Measurements from ENCODE around the gene CLEC10A. TPM values are rescaled to one million over a fixed set of nuclear protein-coding genes. Genes with fewer than 3 reads are reported as not detected.
"Not testable (repeated sequence)": the region's sequence is repeated elsewhere in the genome, so short reads cannot be mapped to it uniquely, and the experiment has no call there.

CLEC10A gene
- total RNA-seq, 1 experiment from 2014 or later, result not detected

DNA sequence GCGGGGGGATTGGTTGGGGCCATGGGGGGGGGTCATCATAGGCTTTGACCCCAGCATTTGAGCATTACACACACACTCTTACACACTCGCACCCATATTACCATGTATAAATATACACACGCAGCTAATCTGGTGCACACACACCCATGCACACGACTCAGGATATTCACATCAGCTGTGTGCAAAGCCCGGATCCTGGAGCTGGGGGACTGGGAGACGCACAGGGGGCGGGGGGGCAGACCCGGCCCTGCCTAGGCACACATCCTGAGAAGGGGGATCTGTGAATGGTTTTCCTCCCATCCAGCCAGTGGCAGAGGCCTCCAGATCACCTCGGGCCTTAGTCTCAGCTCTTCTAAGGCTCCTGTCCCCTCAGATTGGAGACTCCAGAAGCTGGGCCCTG lies 28.9 kb upstream of the CLEC10A start:
- no peak for DNase-seq (ENCODE audit: low spot score)

DNA sequence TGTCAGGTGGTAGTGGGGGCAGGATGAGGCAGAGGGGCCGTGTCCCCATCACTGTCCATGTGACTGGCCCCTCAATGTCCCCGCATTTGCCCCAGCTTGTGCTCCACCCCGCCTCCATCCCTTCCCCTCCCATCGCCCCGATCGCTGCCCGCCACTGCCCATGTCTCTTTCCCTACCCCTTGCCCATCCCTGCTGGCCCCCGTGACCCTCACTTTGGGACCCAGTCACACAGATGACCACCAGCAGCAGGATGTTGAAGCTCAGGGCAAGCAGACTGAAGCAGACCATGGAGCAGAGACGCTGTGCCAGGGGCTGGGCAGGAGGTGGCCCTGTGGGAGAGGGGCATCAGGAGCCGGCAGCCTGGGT lies 28.5 kb upstream of the CLEC10A start:
- DNase-seq (ENCODE audit: low spot score), result no peak

DNA sequence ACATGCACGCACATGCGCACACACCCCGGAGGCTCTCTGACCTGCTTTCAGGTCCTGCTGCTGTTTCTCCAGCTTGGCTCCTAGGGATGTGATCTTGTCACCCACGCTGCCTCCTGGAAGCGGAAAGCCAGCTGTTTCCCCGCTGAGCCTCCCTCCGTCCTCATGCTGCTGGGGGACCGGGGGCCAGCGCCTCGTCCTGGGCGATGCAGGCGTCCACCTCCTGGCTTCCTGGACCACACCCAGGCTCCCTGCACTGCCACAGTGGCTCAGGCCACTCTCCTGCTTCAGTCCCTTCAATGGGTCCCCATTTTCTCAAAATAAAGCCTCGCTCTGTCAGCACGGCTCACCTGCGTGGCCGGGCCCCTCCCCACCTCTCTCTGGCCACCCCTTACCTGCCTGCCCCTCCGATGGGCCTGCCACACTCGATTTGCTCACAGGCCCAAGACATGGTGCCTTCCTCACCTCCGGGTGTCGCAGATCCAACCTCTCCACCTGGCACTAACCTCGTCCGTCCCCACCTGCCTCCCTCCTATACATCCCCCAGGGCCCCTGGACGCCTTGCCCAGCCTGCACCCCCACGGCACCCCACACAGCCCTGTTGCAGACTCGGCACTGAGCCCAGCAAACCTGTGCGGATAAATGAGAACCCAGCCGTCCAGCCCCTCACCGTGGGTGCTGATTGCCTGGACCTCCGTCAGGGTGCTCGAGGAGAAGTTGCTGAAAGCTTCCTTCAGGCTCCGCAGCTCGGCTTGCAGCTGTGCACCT lies 27.9 kb upstream of the CLEC10A start:
- no peak for DNase-seq (ENCODE audit: low spot score)

DNA sequence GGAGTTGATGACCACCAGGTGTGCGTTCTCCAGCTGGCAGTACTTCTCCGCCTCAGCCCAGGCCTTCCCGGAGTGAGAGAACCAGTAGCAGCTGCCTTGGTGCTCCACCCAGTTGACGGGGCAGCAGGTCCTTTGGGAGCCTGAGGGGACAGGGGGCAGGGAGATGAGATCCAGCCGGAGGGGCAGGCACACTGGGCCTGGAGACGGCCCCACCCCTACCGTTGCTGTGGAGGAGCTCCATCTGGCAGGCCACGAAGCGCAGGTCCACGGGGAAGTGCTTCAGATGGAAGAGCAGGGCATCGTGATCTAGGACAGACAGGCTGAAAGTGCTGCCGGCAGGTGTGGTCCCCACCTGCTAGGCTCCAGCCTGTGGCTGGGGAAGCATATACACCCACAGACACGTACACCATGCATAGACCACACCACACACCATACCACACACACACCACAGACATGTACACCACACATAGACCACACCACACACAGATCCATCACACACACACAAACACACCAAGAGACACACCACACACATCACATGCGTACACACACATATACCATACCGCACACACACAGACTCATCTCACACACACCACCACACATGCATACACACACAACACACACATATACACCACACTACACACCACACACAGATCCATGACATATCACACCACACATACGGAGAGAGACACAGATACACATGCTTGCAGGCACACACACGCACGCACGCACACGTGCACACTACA lies 27.1 kb upstream of the CLEC10A start:
- no peak for DNase-seq (ENCODE audit: low spot score)

DNA sequence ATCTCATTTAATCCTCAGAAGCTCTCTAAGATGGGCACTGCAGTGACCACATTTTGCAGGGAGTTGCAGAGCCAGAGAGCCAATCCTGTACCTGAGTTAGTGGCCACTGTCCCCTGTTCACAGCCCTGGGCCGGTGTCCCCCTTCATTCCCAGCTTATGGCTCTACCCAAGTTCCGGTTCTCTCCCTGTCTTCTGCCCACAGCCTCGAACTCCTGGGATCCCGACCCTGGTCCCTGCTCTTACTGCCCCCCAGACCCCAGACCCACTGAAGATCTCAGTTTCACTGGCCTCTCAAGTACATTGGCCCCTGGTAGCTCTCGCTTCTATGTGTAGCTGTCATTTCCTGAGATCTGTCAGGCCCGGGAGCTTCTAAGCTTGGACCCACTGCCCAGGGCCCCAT lies 22.4 kb upstream of the CLEC10A start:
- no peak for DNase-seq (ENCODE audit: low spot score)

DNA sequence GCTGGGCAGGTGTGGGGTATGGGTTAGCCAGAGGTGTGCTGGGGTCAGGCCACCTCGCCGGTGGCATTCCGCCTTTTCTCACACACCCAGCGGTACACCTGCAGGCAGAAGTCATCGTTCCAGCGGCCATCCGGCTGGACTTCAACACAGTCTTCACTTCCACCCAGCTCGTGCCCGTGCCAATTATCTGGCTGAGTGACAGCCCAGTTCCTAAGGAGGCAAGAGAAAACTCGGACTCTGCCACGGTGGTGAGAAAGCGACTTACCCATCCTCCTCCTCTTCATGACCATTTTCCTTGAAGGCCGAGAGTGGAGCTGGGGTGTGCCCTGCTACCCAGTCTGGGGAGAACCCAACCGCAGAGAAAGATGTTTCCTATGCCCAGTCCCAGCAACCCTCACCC lies 21.5 kb upstream of the CLEC10A start:
- no peak for DNase-seq (ENCODE audit: low spot score)

DNA sequence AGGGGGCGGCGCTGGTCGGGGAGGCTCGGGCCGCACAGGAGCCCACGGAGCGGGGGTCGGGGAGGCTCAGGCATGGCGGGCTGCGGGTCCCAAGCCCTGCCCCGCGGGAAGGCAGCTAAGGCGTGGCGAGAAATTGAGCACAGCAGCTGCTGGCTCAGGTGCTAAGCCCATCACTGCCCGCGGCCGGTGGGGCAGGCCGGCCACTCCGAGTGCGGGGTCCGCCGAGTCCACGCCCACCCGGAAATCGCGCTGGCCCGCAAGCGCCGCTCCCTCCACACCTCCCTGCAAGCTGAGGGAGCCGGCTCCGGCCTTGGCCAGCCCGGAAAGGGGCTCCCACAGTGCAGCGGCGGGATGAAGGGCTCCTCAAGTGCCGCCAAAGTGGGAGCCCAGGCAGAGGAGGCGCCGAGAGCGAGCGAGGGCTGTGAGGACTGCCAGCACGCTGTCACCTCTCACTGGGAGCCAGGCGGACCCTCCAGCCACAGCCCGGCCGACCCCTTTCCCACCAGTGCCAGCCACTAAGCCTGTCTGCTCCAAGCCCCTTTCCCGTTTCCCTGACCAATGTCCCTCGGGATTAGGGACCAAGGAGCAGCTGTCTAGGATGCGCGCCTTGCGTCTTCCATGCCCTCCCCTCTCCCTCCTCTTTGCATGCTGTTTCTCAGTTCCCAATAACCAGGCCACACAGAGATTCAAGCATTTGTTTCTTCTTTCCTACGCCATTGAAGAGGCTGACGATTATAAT lies 20.8 kb upstream of the CLEC10A start:
- DNase-seq (ENCODE audit: low spot score), result not testable (repeated sequence)

DNA sequence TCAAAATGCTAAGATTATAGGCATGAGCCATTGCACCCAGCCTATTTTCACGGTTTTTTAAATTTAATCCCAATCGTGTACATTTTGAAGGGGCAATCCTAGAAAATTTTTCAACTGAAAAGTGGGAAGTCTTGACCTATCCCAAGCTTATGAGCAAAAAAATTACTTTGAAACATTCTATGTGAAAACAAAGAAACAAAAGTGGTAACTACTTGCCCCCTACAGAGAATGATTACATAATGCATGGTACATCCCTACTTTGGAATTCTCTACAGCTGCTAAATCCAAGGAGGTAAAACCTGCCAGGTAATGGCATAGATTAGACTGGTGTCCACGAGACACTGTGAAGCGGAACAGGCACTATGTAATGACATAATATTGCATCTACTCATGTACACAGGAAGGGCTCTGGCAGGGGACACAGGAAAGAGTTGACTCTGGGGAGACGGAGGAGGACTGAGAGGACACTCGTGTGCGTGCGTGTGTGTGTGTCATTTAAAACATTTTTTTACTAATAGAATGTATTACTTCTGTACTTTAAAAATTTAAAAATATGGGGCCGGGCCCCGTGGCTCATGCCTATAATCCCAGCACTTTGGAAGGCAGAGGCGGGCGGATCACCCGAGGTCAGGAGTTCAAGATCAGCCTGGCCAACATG lies 18.9 kb upstream of the CLEC10A start:
- DNase-seq (ENCODE audit: low spot score), result no peak

DNA sequence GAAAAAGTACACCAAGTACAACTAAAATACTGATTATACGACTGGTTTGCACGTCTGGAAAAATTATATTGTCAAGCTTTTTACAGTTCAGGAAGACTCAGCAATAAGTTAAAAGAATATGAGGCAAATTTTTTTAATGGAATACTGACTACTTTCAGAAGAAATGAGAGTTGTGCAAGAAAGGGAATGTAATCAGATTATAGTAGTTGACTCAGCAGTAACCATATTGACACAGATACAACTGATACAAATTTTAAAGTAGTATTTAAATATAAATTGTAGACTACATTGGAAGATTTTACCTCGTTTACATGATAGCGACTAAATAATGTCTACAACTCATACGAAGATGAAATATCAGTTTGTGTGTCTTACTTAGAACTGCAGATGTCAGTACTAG lies 17.9 kb upstream of the CLEC10A start:
- no peak for DNase-seq (ENCODE audit: low spot score)

DNA sequence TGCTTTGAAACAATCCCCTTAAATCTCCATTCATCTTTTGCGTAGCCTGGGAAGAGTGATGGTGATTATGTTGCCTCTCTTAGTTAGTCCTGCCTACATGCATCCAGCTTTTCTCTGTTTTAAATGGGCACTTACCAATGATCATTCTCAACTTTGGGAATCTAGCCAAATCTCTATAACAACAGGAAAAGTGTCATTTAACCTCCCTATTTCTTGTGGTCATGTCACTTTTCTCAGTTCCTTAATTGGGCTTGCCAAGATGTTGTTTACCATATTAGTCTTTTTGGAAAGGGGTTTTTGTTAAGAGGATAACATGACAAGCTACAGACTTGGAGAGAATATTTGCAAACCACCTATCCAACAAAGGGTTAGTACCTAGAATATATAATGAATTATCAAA lies 15.6 kb upstream of the CLEC10A start:
- DNase-seq (ENCODE audit: low spot score), result no peak

DNA sequence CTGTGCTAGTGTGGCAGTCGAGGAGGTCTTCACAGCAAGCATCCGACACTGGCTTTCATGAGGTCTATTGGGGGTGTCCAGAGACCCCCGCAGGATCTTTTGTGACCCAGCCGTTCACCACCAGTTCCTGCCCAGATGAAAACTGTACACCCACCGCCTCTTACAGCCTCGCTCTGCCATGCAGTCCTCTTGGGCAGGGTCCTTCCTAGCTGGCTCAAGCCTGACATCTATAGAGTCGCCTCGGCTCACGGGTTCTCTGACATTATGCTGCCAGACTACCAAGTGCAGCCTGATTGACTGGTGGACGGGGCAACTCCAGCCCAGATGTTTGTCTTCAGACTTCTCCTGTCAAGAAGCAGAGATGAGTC lies 14.6 kb upstream of the CLEC10A start:
- DNase-seq (ENCODE audit: low spot score), result no peak

DNA sequence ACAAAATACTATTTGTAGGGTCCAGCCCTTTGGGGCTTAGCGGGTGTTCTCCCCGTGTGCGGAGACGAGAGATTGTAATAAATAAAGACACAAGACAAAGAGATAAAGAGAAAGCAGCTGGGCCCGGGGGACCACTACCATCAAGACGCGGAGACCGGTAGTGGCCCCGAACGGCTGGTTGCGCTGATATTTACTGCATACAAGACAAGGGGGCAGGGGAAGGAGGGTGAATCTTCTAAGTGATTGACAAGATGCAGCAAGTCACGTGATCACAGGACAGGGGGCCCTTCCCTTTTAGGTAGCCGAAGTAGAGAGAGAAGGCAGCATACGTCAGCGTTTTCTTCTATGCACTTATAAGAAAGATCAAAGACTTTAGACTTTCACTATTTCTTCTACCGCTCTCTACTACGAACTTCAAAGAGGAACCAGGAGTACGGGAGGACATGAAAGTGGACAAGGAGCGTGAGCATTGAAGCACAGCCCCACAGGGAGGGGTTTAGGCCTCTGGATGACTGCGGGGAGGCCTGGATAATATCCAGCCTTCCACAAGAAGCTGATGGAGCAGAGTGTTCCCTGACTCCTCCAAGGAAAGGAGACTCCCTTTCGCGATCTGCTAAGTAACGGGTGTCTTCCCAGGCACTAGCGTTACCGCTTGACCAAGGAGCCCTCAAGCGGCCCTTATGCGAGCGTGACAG lies 11.4 kb upstream of the CLEC10A start:
- not testable (repeated sequence) for DNase-seq (ENCODE audit: low spot score)

DNA sequence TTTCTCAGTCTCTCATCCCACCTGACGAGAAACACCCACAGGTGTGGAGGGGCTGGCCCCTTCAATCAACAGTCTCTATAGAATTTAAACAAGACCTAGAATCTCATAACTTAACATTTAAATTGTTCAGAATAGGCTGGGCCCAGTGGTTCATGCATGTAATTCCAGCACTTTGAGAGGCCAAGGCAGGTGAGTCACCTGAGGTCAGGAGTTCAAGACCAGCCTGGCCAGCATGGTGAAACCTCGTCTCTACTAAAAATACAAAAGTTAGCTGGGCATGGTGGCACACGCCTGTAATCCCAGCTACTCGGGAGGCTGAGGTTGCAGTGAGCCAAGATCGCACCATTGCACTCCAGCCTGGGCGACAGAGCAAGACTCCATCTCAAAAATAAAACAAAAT lies 9.5 kb upstream of the CLEC10A start:
- not testable (repeated sequence) for DNase-seq (ENCODE audit: low spot score)

DNA sequence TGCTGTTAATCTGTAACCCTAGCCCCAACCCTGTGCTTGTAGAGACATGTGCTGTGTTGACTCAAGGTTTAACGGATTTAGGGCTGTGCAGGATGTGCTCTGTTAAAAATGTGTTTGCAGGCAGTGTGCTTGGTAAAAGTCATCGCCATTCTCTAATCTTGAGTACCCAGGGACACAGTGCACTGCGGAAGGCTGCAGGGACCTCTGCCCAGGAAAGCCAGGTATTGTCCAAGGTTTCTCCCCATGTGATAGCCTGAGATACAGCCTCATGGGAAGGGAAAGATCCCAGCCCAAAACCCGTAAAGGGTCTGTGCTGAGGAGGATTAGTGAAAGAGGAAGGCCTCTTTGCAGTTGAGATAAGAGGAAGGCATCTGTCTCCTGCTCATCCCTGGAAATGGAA lies 8.4 kb upstream of the CLEC10A start:
- DNase-seq (ENCODE audit: low spot score), result not testable (repeated sequence)

DNA sequence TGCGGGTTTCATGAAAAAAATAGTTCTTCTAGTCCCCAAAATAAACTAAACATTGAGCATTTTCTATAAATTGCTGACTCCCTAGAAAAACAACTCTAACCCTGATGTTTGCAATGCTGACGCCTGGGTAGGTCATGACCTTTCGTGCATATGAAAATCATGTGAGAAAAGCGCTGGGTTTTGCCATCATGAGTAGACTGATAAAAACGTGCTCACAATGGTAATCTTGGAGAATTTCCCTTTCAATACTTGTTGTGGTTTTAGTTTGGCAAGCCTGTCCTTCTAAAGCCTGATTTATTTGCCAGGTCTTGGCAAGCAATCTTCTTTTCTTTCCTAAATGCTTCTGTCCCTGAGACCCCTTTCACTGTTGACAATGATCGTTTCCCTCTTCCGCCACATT lies 4.0 kb upstream of the CLEC10A start:
- no peak for DNase-seq (ENCODE audit: low spot score)

DNA sequence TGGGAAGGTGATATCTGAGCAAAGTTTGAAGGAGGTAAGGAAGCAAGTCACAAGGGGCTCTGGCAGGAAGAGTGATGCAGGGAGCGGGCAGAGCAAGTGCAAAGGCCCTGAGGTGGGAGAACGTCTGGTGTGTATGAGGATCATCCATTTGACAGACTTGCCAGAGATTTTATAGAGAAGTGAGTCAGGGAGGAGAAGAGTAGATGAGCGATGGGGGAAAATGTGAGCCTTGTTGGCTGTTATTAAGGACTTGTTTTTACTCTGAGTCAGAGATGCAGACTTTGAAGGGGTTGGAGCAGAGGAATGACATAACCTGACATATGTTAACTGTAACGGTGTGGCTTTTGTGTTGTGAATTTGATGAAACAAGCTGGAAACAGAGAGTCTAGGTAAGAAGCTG lies 3.5 kb upstream of the CLEC10A start:
- DNase-seq (ENCODE audit: low spot score), result peak; percentile 70

DNA sequence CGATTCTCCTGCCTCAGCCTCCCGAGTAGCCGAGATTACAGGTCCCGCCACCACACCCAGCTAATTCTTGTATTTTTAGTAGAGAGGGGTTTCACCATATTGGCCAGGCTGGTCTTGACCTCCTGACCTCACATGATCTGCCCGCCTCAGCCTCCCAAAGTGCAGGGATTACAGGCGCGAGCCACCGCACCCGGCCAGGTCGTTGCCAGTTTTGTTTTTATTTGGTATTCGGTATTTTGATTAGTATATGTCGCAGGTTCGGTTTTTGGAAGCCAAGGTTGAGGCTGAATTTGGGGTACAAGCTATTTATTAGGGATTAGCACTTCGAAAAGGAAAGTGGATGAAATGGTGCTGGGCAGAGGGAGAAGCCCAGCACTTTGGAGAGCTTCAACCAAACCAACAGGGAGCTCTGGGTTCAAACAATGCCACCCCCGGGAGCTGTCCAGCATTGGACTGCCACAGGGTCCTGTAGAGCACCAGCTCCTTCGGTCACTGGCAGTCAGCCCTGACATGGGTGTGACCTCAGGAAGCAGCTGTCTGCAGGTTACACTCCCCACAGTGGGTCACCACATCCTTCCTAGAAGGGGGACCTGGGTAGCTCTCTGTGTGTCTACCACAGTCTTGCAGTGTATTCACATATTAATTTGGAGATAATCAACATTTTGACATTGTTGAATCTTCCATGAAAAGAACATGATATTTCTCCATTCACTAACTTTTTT lies 1.5 kb upstream of the CLEC10A start:
- no peak for DNase-seq (ENCODE audit: low spot score)

DNA sequence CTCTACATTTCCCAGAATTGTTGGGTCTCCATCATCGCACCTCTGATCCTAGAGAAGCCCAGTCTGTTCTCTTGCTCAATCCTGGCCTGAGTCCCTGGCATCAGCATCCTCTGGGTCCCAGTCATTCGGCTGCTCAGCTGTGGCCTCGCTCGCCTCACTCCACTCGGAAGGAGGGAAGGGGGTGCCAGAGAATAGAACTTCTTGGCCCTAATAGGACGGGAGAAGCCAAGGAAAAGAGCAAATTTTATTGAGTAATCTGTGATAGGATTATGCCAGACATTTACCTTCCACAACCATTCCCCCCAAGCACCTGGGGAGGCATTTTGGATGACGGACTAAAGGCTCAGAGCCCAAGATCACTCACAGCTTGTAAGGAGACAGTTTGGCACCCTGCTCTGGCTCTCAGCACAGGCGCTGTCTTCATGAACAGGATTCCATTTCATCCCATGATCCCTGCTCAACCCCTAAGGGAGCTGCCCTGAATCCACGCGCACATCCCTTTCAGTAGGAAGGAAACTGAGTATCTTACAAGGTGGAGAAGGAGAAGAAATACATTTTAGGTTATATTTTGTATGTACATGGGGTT lies 498 bp upstream of the CLEC10A start:
- no peak for DNase-seq (ENCODE audit: low spot score)

DNA sequence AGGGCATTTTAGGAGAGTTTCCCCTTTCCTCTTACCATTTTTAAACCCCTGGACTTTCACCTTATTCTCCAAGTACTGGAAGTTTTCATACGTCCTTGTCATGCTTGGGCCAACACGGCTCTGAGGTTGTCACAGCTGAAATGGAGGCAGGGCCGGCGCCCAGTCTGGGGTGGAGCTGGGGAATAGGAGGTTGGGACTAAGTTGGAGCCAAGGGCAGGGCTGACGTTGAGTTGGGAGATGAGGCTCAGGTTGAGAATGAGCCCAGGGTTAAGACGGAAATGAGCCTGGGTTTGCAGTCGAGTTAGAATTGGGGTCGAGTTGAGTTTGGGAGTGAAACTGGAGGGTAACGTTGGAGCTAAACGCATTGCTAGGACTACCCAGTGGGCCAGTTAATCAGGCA lies 1.3 kb downstream of the CLEC10A start:
- no peak for DNase-seq (ENCODE audit: low spot score)

DNA sequence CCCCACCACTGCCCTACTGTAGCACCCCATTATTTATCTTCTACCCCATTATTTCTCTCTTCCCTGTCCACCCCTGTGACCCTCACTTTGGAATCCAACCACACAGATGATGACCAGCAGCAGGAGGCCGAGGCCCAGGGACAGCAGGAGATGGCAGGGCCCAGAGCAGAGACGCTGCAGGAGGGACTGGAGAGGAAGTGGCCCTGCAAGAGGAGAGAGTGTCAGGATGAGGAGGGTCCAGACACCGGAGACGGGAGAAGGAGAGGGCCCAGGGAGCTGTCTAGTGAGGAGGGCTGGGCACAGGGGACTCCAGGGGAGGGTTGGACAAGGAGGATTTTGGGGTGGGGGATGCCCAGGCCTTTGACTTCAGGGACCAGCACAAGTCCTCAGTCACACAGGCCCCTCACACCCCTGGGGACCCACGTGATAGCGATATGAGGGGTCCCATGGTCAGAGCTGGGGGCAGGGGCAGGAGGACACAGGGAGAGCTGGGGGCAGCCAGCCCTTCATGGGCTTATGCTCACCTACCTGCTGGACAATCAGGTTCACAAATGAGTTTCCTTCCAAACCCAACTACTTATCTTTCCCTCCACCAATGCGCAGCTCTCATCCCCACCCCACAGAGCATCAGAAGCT lies 2.0 kb downstream of the CLEC10A start:
- no peak for DNase-seq (ENCODE audit: low spot score)
